HepG2 (cell line): ENCODE data around the gene SIRPA.

Experiments
- CEBPZ ChIP-seq: IDR thresholded peaks from 2 replicates; pipeline ENCODE4 v1.6.1; 2012; ENCODE audit warnings: low read length, improper control_type of control experiment
- CHD4 ChIP-seq: fragments of 200-600 bp; sonication (generic); IDR thresholded peaks from 2 replicates; pipeline ENCODE4 v1.7.0; 2017; ENCODE audit warnings: mild to moderate bottlenecking, low read length, borderline replicate concordance
- REST ChIP-seq, 2 experiments: IDR thresholded peaks; 2 replicates each; pipeline ENCODE4 v1.6.1; 2011 to 2012; ENCODE audit warnings: low read length in 2 of 2, borderline replicate concordance in 1 of 2, low read depth in 1 of 2, mild to moderate bottlenecking in 1 of 2, moderate library complexity in 1 of 2
- ZNF121 ChIP-seq: sonication (generic); formaldehyde crosslinking; IDR thresholded peaks from 2 replicates; pipeline ENCODE4 v1.5.0; 2020; ENCODE audit warnings: mild to moderate bottlenecking, missing genetic modification reagents
- ZNF670 ChIP-seq: sonication (generic); formaldehyde crosslinking; IDR thresholded peaks from 2 replicates; pipeline ENCODE4 v1.8.0; 2022; ENCODE audit warnings: mild to moderate bottlenecking, missing genetic modification reagents, borderline replicate concordance

- no peak for TF ChIP-seq CEBPZ
- no peak for TF ChIP-seq ZNF670 (CRISPR knock-in tag)
- no peak for TF ChIP-seq CHD4
- no peak for TF ChIP-seq ZNF121 (CRISPR knock-in tag)
- no peak for TF ChIP-seq REST (IDR thresholded peaks at IDR 0.05; ENCODE audit: borderline replicate concordance in 1 of 2, low read depth in 1 of 2, low read length in 2 of 2)
Observed at GRCh38 chr20:1912053-1912452, 16.8 kb downstream of the SIRPA start.
